Epithelial cell of proximal tubule (primary cell): ENCODE data around the gene LONP2. TPM values are rescaled to one million over a fixed set of nuclear protein-coding genes. Genes with fewer than 3 reads are reported as not detected.

Source experiments
- DNase-seq: peaks from one replicate; pipeline ENCODE4 v3.0.0-alpha.2; 2011; ENCODE audit warnings: low read depth
- H3K4me3 ChIP-seq: 2 replicates; pipeline ENCODE4 v1.5.1; 2011; ENCODE audit warnings: low read depth, mild to moderate bottlenecking, low read length
- CTCF ChIP-seq: conservative IDR thresholded peaks from 2 replicates; pipeline ENCODE4 v1.5.1; 2012; ENCODE audit warnings: low read depth, mild to moderate bottlenecking, low read length
- total RNA-seq: library from RNA; depleted of rRNA; stranded (reverse); fragments of >200 nt; gene quantifications from 2 replicates; pipeline ENCODE4 v1.2.3, GENCODE V29; 2015

LONP2 gene
- total RNA-seq, 1 donor from 2014 or later = 23.7 TPM

GRCh38 chr16:48321317-48322036, 77.4 kb downstream of the LONP2 start:
- no peak for TF ChIP-seq CTCF
- no peak for DNase-seq
- H3K4me3 ChIP-seq = no peak overlapping the region

- no peak for TF ChIP-seq CTCF
- H3K4me3 ChIP-seq = no peak overlapping the region
- no peak for DNase-seq
Observed at GRCh38 chr16:48323783-48324775, 80.0 kb downstream of the LONP2 start.

- H3K4me3 ChIP-seq = no peak overlapping the region
- no peak for TF ChIP-seq CTCF
- no peak for DNase-seq
Observed at GRCh38 chr16:48326915-48327314, 82.8 kb downstream of the LONP2 start.

DNA sequence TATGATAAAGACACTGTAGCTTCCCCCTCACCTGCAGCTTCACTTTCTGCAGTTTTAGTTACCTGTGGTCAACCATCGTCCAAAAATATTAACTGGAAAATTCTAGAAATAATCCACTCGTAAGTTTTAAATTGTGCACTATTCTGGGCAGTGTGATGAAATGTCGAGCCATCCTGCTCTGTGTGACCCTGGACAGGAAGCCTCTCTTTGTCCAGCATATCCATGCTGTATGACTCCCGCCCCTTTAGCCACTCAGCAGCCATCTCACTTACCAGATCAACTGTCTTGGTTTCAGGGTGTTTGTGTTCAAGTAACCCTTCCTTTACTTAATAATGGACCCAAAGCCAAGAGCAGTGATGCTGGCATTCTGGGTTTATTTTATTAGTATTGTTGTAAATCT, 85.0 kb downstream of the LONP2 start:
- no peak overlapping the region for H3K4me3 ChIP-seq
- TF ChIP-seq CTCF = no peak
- no peak for DNase-seq

DNA sequence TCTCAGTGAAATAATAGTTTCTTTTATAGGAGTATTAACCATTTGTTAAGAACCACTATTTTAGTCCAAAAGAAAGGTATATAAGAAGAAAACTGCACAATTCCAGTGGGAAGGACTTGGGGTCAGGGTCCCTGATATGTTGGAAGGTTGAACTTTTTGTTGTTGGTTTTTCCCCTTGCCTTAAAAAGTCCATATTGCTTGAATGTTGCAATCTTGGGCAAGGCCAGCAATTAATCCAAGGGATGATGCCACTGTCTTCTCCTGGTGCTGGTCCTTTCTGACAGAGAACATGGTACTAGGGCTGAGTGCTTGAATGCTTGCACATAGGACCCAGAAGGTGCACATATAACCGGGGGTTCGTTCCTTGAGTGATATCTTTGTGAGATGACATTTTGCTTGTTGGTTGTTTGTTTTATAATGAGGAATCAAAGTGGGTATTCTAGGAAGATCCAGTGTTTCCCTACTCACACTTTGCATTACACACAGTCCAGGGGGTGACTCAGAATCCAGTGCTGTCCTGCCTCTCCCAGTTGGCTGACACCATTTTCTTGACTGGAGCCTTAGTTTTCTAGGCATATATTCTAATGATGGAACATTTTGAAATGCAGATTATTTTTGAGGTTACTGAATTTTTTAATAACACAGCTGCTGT, 86.2 kb downstream of the LONP2 start:
- no peak for DNase-seq
- H3K4me3 ChIP-seq = no peak overlapping the region
- TF ChIP-seq CTCF = no peak

GRCh38 chr16:48330841-48331192, 86.7 kb downstream of the LONP2 start:
- TF ChIP-seq CTCF = no peak
- no peak for DNase-seq
- H3K4me3 ChIP-seq = no peak overlapping the region
